ENCODE measurements around the gene TOM1L2.

- no peak for TF ChIP-seq EZH2phosphoT487 (IDR thresholded peaks at IDR 0.05; ENCODE audit: low read depth, severe bottlenecking, unreplicated experiment)
- TF ChIP-seq EZH2 (IDR thresholded peaks at IDR 0.05; ENCODE audit: borderline replicate concordance): no peak
These were observed 176.0 kb downstream of the TOM1L2 start for GRCh38 chr17:17795946-17796786.
